GM21360 (cell line): ENCODE measurements around the gene CEP152.

Experiments used
- ATAC-seq: cut with Tn5 transposase; IDR thresholded peaks from one replicate; pipeline ENCODE4 v1.9.1; 2021; ENCODE audit warnings: mild to moderate bottlenecking, moderate library complexity; ENCODE audit not compliant: unreplicated experiment

CEP152 gene

DNA sequence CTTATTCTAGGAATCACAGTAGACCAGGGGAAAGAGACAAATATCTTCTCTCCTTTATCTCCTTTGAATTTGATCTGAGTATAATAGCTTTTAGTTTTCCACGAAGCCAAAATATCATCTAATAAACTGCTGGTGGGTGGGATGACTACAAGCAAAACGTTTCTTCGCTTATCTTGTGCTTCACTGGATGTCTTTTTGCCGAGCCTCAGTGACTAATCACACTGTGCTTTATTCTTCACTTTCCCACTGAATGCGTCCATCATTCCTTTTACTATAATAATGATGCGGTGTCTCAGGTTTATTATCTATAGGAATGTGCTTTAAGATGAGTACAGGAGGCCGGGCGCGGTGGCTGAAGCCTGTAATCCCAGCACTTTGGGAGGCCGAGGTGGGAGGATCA lies 32.5 kb downstream of the CEP152 start:
- no peak for ATAC-seq

DNA sequence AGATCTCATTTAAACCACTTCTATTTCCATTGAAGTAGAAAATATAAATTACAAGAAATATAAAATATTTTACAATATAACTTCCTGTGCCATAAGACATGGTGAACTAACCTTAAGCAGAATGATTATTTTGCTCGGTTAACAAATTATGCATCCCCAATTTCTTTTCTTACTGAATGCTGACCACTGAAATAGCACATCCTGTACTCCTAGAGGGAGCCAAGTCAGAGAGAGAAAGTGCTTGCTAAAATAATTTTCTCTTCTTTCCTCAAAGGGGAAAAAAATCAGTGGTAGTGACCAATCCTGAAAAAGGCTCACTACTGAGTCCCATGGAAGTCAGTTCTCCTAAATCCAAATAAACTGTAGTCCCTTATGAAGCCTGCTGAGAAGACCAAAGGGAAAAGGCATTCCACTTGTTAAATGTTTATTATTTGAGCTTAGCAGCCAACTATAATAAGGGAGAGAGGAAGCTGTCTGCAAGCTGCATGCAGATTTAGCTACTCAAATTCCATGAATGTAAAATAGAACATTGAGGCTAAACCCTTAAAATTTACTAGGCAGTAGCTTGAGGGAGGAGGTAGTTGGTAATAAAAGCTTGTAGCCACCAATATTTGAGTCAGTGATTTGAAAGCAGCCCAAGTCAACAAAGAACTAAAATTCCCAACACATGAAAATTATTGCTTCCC lies 33.1 kb downstream of the CEP152 start:
- ATAC-seq, result no peak

DNA sequence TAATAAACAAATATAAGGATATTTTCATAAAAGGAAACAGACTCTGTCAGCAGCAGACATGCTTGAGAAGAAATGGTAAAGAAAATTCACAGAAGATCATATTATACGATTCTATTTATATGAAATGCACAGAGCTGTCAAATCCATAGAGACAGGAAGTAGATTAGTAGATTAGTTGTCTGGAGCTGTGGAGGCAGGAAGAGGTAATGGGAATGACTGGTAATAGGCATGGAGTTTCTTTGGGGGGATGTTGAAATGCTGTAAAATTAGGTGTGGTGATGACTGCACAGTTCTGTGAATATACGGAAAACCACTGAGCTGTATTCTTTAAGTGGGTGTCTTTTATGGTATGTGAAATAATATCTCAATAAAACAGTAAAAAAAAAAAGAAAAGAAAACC lies 35.3 kb downstream of the CEP152 start:
- no peak for ATAC-seq

DNA sequence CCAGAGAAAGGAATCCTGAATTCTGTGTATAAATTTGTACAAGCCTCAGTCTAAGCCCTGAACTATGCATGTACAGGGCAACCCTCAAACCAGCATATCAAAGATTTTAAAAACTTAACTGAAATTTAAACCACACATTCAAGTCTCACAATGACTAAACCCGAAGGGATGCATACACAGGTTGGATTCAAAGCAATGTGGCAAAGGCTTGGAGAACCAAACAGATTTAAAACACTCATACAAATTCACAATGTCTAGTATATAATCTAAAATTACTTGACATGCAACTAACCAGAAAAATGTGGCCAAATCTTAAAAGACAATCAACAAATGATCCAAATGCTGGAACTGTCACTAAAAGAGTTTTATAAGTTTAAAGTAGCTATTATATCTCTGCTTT lies 36.4 kb downstream of the CEP152 start:
- ATAC-seq, result no peak

DNA sequence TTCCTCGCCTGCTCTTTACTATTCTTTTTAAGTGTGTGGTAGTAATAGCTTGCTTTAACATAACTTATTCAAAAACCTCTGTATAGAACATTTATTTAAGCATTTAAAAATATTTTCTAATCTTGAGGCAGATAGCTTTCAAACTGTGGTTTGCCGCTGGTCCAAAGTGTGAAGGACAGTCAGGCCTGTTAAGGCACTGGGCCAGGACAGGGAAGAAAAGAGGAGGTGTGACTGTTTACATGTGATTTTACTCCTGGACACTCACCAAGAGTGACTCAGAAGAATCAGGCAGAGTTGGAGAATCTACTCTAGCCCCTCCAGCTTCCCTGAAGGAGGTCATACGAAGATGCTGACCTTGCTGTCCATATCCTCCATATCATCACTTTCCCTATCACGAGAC lies 44.7 kb downstream of the CEP152 start:
- ATAC-seq, result no peak

DNA sequence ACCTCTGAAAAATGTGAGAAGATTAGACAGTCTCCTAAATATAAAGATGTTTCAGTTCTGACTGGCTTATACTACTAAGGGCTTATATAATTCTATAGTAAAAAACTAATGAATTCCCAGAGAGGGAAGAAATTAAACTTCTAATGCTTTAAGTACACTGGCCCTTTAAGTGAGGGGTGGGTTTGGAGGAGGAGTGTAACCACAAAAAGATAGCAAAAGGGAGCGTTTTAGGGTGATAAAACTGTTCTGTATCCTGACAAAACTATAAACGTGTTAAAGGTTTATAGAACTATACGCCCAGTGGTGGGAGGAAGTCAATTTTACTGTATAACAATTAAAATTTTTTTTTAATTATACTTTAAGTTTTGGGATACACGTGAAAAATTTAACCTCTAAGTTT lies 45.8 kb downstream of the CEP152 start:
- ATAC-seq, result no peak

DNA sequence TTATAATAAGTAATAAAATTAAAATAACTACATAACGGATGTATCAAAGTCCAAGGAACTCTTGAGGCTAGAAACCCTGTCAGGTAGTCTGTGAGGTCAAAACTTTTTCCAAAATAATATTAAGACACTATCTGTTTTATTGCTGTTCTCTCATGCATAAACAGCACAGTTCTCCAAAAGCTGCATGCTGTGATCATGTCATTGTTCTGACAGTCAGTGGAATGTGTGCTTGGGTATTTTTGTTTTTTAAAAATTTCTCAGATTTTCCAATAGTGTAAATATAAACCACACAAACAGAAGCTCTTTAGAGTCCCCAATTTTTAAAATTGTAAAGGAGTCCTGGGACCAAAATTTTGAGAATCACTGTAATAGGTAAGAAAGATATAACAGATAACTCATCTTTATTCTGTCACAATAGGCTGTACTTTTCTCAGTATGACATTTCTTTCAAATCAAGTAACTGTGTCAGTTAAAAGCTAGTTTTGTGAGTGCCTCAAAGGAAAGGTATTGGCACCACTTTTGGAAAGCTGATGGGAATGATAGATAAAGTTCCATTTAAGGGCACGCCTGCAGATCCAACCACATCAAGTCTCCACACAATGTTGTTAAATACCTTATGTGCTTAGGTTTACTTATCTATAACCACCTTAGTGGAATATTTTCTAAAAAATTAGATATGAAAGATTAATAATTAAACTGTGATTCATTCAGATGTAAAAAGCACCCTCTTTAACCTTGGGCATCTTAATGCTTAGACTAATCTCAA lies 49.3 kb downstream of the CEP152 start:
- no peak for ATAC-seq

DNA sequence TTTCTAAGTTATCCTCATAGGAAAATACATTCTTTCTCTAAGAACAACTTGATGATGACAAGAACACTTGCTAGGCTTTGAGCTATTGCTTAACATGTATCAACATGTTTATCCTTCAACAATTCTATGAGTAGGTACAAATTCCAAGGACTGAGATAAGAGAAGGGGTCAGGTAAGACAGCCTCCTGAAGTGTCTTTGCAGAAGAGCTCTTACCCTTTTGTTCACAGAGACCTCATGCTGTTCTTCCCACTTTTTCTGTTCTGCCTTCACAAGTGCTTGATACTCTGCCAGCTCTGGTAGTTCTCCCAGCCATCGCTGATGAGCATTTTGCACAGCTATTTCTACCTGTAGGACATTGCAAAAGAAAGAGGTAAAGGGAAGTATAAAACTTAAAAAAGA lies 50.9 kb downstream of the CEP152 start:
- ATAC-seq, result no peak

DNA sequence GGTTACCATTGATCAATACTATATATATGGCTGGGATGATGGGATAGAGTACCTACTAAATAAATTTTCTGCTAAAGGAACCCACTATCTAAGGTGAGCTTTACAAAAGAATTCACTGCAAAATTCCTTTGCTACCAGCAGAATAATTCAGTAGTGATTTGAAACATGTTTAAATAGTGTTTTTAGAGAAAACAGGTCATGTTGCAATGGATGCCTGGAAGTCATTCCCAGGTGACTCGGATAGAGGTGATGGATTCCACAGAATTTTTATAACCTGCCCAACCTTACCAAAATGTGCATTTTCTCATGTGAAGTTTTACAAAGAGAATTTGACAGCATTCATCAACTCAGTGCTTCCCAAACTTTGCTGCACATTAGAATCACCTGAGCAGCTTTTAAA lies 53.2 kb downstream of the CEP152 start:
- ATAC-seq, result no peak

DNA sequence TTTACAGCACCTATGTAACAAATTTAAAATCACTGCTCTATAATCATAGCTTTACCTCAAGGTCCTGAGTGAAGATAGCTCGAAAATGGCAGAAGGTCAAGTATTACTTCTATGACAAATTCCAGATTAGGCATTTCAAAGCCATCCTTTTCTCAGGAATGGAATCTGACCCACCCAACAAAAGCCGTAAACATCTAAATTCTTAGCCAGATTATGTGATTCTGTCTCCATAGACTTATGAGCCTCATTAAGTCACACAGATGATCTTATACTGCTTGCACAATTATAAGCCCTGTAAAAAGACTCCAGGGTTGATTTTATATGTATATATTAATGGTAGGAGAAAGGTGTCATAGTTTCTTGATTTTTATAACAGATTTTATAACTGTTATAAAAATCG lies 56.9 kb downstream of the CEP152 start:
- ATAC-seq, result no peak

DNA sequence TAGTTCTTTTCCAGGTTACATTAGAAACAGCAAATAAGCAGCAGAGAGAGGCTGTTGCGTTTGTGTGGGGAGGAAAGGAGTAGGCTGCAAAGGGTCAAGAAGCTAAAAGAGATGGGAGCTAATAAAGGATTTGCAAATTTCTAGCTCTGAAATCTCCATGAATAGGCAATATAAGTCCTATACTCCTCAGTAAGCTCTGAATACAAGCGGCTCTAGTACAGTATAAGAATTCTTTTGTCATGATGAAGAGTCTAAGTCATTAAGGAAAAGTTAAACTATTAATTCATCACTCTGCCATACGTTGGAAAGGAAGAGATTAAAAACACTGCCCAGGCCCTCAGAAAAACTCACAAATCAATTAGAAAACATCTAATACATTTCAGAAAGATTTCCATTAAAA lies 59.3 kb downstream of the CEP152 start:
- no peak for ATAC-seq

DNA sequence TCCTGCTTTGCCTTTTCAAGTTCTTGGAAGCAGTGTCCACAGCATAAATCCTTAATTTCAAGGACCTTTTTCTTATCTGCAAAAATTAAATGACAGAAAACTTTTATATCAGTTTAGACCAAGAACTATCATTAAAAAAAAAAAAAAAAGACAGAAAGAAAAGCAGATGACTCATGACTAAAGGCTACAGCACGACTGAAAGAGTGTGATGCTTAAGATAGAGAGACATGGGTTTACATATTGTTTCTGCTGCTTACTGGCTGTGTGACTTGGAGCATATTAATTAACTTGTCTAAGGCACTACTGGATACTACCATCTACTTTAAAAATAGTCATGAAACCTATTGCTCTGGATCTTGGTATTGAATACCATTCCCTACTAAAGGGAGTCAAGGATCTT lies 62.3 kb downstream of the CEP152 start:
- ATAC-seq, result no peak

DNA sequence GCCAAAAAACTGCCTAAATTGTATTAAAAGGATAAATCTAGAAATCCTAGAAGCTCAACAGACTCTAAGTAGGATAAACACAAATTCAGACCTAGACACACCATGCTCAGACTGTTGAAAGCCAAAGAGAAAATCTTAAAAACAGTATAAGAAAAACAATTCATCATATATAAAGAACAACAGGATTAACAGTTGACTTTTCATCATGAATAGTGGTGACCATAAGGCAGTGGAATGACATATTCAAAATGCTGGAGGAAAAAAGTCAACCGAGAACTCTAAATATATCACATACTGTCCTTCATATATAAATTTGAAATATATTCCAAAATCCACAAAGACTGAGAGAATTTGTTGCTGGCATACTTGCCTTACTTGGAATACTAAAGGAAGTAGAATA lies 77.3 kb downstream of the CEP152 start:
- no peak for ATAC-seq

DNA sequence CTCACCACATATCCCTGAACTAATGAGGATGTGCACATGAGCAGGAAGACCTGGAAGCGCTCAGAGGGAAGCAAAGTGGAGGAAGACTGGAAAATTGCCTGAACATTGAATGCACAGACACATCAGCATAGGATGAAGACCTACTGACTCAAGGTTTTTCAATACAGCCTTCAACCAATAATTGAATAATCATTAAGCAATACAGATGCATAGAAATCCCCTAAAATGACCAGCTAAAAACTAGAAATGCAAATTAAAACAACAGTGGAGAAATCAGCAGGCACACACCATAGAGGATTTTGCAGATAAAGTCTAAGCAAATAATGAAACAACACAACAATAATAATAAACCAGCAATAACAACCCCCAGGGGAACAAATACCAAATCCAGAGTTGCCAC lies 80.4 kb downstream of the CEP152 start:
- no peak for ATAC-seq

DNA sequence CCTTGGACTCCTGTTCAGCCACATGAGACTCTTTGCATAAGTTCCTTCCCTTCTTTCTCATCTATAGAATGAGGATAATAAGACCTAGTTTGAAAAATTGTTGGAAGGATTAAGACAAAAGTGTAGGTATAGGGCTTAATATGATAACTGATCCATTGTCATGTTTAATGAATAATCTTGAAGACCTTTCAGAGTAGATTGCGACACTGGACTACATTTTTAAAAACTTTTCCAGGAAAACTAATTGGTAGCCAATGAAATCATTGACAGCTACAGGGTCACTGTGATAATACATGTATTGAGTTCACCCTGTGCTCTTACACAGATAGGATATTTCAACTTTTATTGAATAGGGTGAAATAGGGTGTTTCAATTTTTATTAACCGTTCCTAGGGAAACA lies 86.9 kb downstream of the CEP152 start:
- ATAC-seq, result no peak

DNA sequence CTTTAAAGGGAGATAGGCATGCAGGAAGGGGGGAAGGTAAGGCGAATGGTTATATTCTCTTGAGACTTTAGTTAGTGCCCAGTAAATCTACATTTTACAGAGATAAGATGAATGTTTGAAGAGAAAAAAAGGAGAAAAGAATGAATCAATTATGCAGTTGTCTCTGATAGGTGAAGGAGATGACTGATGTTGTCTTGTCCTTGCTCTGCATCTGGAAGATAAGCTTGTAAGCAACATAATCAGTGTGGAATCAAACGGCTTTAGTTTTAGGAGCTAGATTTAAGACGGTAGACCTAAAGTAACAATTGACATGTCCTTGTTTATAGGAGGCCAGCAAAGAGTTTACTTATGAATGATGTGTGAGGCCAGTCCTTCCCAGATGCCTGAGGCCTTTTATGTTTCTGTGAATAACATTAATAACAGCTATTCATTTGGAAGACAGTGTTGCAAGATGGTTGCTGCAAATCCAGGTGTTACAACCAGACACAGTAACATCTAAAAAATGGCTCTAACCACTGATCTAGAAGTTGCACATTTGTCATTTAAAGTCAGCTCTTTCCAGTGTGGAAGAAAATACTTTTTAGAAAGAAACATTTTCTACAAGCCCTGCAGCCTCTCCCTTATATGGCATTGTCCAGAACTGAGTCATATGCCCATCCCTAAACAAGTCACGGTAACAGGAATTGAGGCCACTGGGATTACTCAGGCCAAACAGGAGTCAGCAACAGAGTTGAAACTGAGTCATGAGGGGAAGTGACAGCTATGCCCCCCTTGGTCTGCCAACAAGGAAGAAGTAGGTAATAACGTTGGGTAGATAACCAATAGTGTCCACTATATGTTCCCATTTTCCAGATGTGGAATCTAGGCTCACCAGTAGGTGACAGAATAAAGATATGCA lies 87.9 kb downstream of the CEP152 start:
- no peak for ATAC-seq

DNA sequence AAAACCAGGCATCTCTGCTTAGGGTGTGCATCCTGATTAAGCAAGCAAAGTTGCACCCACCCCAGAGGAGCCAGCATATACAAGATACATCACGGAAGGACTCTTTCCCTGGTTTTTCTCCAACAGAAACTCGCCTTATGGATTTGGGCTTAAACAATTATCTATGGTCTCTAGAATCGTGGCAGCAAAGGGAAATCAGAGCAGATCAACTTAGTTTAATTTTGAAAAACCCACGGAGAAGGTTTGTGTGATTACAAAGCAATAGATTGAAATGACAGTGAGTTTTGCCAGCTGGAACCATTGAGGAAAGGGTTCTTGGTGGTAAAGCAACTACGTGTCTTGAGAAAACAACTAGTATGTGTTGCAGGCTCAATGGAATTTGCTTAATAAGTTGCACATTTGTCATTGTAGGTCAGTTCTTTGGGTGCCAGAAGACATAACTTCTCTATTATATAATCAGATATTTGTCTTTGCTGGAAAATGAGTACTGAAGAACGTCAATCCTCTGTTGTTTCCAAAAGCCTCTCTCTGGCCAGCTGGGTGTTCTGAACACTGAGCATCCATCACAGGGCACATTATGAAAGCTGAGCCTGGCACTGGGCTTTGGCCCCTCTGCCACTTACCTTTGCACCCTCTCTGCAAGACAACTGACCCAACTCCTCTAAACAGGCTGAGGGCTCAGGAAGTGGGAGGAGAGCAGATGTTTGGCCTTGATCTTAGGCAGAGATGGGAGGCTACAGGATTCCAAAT lies 89.6 kb downstream of the CEP152 start:
- ATAC-seq, result no peak

DNA sequence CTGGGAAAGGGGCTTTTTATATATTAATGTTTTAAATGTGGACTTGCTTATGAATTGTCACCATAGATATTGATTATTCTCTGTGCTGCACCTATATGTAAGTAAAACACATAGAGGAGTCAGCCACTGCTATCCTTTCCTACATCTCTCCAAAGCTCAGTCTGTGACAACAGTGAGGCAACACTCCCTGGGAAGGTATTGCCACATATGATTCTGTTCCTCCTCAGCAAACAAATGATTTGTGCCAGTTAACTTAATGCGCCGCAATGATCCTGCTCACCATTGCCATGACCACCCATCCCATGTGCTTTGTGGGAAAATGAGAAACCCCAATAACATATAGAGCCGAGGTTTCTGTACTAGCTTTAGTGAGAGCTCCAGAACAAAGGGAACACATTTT lies 90.2 kb downstream of the CEP152 start:
- ATAC-seq, result no peak

DNA sequence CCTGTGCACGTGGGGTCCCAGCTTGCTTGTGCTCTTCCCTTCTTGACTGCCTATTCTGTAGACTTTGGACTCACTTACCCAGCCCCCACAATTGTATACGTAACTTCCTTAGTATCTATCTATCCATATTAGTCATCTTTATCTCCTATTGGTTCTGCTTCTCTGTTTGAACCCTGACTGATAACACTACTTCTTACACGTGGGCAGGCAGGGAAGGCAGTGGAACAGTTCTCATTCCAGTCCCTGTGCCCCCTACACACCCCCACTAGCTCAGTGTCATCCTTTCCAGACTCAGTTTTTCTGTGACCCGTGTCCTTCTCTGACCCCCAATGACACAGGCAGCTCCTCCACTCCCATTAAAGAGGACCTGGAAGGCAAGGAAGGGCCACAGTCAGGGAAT lies 91.2 kb downstream of the CEP152 start:
- no peak for ATAC-seq

DNA sequence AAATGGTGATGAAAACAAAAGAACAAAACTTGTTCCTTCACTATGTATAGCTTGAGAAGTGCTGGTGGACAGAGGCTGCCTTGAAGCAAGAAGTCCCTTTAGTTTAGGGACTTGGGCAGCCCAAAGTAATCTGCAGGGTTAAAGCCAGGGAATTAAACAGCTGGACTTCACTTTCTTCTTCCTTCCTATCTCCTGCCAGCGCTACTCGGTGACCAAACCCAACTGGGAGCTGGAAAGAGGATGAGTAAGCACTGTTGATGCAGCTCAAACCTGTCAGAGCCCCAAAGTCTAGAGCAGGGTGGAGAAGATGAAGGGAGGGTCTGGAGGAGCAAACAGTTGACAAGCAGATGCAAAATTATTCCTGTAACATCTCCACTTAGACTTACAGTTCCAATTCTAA lies 92.2 kb downstream of the CEP152 start:
- ATAC-seq, result no peak

DNA sequence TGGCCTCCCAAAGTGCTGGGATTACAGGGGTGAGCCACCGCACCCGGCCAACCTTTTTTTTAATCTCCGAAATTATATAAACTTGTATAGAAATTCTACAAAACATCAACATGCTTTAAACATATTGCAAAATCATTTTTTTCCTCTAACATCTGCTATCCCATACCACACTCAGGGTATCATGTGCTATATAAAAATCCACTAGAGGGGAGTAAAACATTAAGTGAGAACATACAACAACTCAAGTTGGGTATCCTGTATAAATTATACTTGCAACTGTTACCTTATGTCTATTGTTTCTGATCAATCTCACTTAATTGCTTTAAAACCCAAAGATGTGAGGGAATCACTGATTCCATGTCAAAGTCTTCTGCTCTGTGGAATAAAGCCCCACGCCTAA lies 93.4 kb downstream of the CEP152 start:
- ATAC-seq, result no peak
